ENCODE measurements around the gene XCL2.

XCL2 gene

DNA sequence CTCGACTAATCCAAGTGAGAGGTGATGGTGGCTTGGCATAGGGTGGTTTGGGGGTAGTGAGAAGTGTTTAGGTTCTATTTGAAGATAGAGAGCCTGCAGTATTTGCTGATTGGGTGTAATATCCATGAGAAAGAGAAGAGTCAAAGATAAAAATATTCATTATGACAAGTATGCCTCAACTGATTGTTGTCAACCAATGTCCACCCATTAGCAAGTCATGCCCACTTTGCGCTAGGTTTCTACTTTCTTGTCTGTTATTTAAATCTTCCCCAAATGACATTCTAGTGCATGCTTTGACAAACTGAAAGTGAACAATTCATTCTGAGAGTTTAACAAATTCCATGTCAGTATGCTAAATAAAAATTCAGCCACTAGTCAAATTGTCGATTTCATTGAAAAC lies 28.8 kb upstream of the XCL2 start:
- DNase-seq (ENCODE audit: insufficient read length, low spot score) (no peak), FAIRE-seq (no peak)
- TF ChIP-seq POLR2A (IDR thresholded peaks at IDR 0.05; ENCODE audit: low read depth, low read length), result no peak
- no peak for TF ChIP-seq TAF1 (IDR thresholded peaks at IDR 0.05; ENCODE audit: low read depth, low read length)
- no peak for TF ChIP-seq PAX5 (IDR thresholded peaks at IDR 0.05; ENCODE audit: insufficient read depth, low read length, severe bottlenecking)
- TF ChIP-seq POU2F2 (IDR thresholded peaks at IDR 0.05; ENCODE audit: low read depth, low read length), result no peak
- no peak for TF ChIP-seq POLR2AphosphoS5 (IDR thresholded peaks at IDR 0.05; ENCODE audit: low read depth, low read length)
- no peak for TF ChIP-seq SPI1 (IDR thresholded peaks at IDR 0.05; ENCODE audit: low read depth, low read length)

- FAIRE-seq (no peak), DNase-seq (ENCODE audit: insufficient read length, low spot score) (no peak)
- TF ChIP-seq POLR2A (IDR thresholded peaks at IDR 0.05; ENCODE audit: low read depth, low read length) (no peak), SPI1 (IDR thresholded peaks at IDR 0.05; ENCODE audit: low read depth, low read length) (no peak), POU2F2 (IDR thresholded peaks at IDR 0.05; ENCODE audit: low read depth, low read length) (no peak), PAX5 (IDR thresholded peaks at IDR 0.05; ENCODE audit: insufficient read depth, low read length, severe bottlenecking) (no peak), TAF1 (IDR thresholded peaks at IDR 0.05; ENCODE audit: low read depth, low read length) (no peak), POLR2AphosphoS5 (IDR thresholded peaks at IDR 0.05; ENCODE audit: low read depth, low read length) (no peak)
Measured at GRCh38 chr1:168570652-168571051, 26.9 kb upstream of the XCL2 start.

DNA sequence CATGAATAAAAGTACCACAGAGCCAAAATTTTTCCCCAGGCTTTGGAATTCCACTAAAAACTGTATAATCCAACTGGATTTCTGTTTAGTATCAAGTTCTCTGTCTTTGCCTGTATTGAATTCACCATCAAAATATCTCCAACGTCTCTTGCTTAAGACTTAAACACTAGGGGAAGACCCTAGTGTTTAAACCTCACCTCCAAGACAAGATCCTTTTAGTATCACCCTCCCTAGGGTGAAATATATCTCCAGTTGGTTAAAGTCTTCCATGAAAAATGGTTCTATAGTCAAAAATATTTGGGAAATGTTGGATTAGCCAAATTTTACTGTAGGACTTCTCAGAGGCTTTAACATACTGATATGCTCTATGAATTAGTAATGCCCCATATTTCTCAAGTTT lies 24.5 kb upstream of the XCL2 start:
- no peak for TF ChIP-seq POLR2A (IDR thresholded peaks at IDR 0.05; ENCODE audit: low read depth, low read length)
- no peak for TF ChIP-seq POU2F2 (IDR thresholded peaks at IDR 0.05; ENCODE audit: low read depth, low read length)
- TF ChIP-seq POLR2AphosphoS5 (IDR thresholded peaks at IDR 0.05; ENCODE audit: low read depth, low read length), result no peak
- TF ChIP-seq SPI1 (IDR thresholded peaks at IDR 0.05; ENCODE audit: low read depth, low read length), result no peak
- TF ChIP-seq TAF1 (IDR thresholded peaks at IDR 0.05; ENCODE audit: low read depth, low read length), result no peak
- no peak for TF ChIP-seq PAX5 (IDR thresholded peaks at IDR 0.05; ENCODE audit: insufficient read depth, low read length, severe bottlenecking)
- no peak for DNase-seq (ENCODE audit: insufficient read length, low spot score)
- no peak for FAIRE-seq

DNA sequence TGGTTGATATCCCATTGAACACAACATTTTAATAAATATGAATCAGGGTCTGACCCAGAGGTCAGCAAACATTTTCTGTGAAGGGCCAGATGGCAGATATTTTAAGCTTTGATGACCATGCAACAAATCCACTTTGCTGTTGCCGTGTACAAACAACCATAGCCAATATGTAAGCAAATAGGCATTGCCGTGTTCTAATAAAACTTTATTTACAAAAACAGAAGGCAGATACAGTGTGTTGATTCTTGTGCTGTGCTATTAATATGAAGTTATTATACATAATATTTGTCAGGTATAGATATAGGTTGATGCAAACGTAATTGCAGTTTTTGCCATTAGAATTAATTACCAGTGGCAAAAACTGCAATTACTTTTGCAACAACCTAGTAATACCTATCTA lies 23.8 kb upstream of the XCL2 start:
- no peak for DNase-seq (ENCODE audit: insufficient read length, low spot score)
- FAIRE-seq, result no peak
- TF ChIP-seq PAX5 (IDR thresholded peaks at IDR 0.05; ENCODE audit: insufficient read depth, low read length, severe bottlenecking) (no peak), TAF1 (IDR thresholded peaks at IDR 0.05; ENCODE audit: low read depth, low read length) (no peak), SPI1 (IDR thresholded peaks at IDR 0.05; ENCODE audit: low read depth, low read length) (no peak), POU2F2 (IDR thresholded peaks at IDR 0.05; ENCODE audit: low read depth, low read length) (no peak), POLR2AphosphoS5 (IDR thresholded peaks at IDR 0.05; ENCODE audit: low read depth, low read length) (no peak), POLR2A (IDR thresholded peaks at IDR 0.05; ENCODE audit: low read depth, low read length) (no peak)

DNA sequence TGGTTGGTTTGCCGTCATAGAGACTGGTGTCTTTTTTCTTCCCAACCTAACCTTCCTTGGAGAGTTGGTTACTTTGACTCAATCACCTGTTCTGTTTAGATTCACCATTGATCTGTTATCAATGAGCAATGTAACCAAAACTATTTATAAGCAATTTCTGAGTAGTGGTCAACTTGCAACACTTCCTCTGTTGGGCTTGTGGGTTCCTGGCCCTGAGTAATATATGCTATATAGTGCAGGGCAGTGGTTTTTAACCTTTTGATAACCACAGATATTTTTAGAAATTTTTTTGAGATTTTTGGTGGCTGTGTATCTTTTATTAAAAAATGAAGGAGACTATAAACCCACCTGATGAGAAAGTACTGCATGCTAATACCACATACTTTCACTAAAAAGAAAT lies 23.2 kb upstream of the XCL2 start:
- DNase-seq (ENCODE audit: insufficient read length, low spot score) (no peak), FAIRE-seq (no peak)
- peak; percentile 27; the same call in 1 of the 2 replicates for TF ChIP-seq SPI1 (IDR thresholded peaks at IDR 0.05; ENCODE audit: low read depth, low read length)
- TF ChIP-seq POLR2AphosphoS5 (IDR thresholded peaks at IDR 0.05; ENCODE audit: low read depth, low read length), result no peak
- no peak for TF ChIP-seq POU2F2 (IDR thresholded peaks at IDR 0.05; ENCODE audit: low read depth, low read length)

DNA sequence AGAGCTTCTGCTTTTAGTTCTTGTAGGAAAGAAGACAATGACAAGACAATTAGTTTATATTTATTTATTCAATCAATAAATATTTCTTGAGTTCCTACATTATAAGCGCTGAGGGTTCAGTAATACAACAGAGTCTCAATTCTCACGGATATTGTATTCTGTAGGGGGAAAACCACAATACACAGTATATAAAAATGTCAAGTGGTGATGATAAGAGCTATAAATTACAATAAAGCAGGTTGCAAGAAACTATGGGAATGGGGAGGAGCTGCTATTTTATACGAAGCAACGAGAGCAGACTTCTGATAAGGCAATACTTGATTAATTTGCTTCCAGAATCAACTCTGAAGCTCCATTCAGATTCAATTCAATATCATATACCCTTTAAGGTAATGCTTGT lies 22.0 kb upstream of the XCL2 start:
- no peak for FAIRE-seq
- TF ChIP-seq PAX5 (IDR thresholded peaks at IDR 0.05; ENCODE audit: insufficient read depth, low read length, severe bottlenecking) (no peak), POLR2AphosphoS5 (IDR thresholded peaks at IDR 0.05; ENCODE audit: low read depth, low read length) (no peak), POU2F2 (IDR thresholded peaks at IDR 0.05; ENCODE audit: low read depth, low read length) (no peak), SPI1 (IDR thresholded peaks at IDR 0.05; ENCODE audit: low read depth, low read length) (no peak)

DNA sequence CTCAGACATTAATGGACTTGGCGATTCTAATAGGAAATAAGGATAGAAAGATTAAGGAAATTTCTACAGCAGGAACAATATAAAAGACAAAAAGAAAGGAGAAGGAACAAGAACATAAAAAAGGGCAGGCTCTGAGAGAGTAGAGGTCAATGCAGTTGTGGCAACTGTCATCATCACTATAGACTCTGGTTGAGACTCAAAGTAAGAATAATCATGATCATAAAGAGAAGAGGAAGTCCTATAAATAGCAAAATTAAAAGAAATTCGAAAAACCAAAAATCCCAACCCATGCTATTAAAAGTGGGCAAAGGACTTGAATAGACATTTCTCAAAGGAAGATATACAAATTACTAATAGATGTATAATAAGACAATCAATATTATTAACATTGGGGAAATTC lies 18.2 kb upstream of the XCL2 start:
- FAIRE-seq, result no peak
- TF ChIP-seq SPI1 (IDR thresholded peaks at IDR 0.05; ENCODE audit: low read depth, low read length), result peak; percentile 48
- no peak for TF ChIP-seq PAX5 (IDR thresholded peaks at IDR 0.05; ENCODE audit: insufficient read depth, low read length, severe bottlenecking)
- DNase-seq (ENCODE audit: insufficient read length, low spot score), result no peak

More for the DNA sequence above, 22.0 kb upstream of the XCL2 start:
- DNase-seq (ENCODE audit: insufficient read length, low spot score), result no peak

DNA sequence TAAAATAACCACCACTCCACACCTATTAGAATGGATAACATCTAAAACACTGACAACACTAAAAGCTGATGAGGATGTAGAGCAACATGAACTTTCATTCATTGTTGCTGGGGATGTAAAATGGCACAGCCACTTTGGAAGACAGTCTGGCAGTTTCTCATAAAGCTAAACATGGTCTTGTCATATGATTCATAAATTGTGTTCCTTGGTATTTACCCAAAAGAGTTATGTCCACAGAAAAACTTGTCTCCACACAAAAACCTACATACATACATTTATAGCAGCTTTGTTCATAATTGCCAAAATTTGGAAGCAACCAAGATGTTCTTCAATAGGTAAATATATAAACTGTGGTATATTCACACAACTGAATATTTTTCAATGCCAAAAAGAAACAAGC lies 16.6 kb upstream of the XCL2 start:
- no peak for TF ChIP-seq POU2F2 (IDR thresholded peaks at IDR 0.05; ENCODE audit: low read depth, low read length)
- no peak for TF ChIP-seq PAX5 (IDR thresholded peaks at IDR 0.05; ENCODE audit: insufficient read depth, low read length, severe bottlenecking)
- no peak for TF ChIP-seq TAF1 (IDR thresholded peaks at IDR 0.05; ENCODE audit: low read depth, low read length)
- TF ChIP-seq POLR2AphosphoS5 (IDR thresholded peaks at IDR 0.05; ENCODE audit: low read depth, low read length), result no peak
- TF ChIP-seq SPI1 (IDR thresholded peaks at IDR 0.05; ENCODE audit: low read depth, low read length), result no peak
- no peak for TF ChIP-seq POLR2A (IDR thresholded peaks at IDR 0.05; ENCODE audit: low read depth, low read length)
- FAIRE-seq (peak; percentile 23), DNase-seq (ENCODE audit: insufficient read length, low spot score) (no peak)

DNA sequence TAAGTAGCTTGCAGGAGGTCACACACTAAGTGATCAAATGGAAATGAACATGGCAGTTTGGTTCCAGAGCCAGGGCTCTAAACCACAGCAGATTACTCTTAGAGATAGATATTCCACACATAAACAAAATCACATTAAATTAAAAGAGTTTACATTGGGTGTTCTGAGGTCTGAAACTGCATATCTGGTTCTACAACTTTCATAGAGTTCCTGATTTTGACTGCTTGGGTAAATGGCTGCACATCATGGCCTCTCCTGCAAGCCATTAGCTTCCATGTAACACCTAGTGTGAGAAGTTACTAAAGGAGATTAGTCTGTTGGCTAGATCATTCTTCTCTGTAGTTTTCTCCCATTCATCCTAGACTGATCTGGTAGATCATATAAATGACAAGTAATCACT lies 12.8 kb upstream of the XCL2 start:
- DNase-seq (ENCODE audit: insufficient read length, low spot score) (no peak), FAIRE-seq (no peak)
- TF ChIP-seq POLR2AphosphoS5 (IDR thresholded peaks at IDR 0.05; ENCODE audit: low read depth, low read length), result no peak
- no peak for TF ChIP-seq TAF1 (IDR thresholded peaks at IDR 0.05; ENCODE audit: low read depth, low read length)
- TF ChIP-seq PAX5 (IDR thresholded peaks at IDR 0.05; ENCODE audit: insufficient read depth, low read length, severe bottlenecking), result no peak
- TF ChIP-seq SPI1 (IDR thresholded peaks at IDR 0.05; ENCODE audit: low read depth, low read length), result no peak
- no peak for TF ChIP-seq POLR2A (IDR thresholded peaks at IDR 0.05; ENCODE audit: low read depth, low read length)

DNA sequence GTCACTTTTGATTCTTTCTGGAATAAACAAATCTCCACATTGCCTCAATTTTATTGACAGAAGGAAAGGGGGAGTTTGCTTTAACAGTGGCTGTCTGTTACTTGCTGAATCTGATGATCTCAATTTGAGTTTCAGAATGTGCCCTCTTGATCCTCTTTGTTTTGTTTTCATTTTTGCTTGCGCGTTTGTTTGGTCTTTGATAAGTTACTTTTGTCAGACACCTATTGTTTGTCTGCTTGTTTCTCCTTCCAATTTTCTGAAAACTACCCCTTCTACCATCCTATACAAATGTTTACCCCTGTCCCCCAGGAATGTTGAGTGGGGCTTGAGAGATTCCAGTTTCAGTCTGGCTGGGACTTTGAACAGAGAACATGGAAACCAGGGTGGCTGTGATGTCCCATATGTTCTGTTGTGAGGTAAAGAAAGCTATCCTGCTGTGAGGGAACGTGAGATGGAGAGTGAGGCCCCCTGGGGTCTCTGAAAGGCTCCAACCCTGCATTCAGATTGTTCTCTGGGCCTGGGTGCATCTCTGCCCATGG lies 11.8 kb upstream of the XCL2 start:
- FAIRE-seq (no peak), DNase-seq (ENCODE audit: insufficient read length, low spot score) (no peak)
- TF ChIP-seq POLR2AphosphoS5 (IDR thresholded peaks at IDR 0.05; ENCODE audit: low read depth, low read length), result no peak
